NCI-H2107 treated with DMSO at 0.1 percent for 48 hours (cell line): Measurements from ENCODE around the gene PLS1.
"Not testable (repeated sequence)": the region's sequence is repeated elsewhere in the genome, so short reads cannot be mapped to it uniquely, and the experiment has no call there.

ENCODE experiments used
- DNase-seq: peaks from one replicate; lab custom pipeline; 2025; ENCODE audit not compliant: unreplicated experiment; lab: John Stamatoyannopoulos, UW

Gene PLS1

DNA sequence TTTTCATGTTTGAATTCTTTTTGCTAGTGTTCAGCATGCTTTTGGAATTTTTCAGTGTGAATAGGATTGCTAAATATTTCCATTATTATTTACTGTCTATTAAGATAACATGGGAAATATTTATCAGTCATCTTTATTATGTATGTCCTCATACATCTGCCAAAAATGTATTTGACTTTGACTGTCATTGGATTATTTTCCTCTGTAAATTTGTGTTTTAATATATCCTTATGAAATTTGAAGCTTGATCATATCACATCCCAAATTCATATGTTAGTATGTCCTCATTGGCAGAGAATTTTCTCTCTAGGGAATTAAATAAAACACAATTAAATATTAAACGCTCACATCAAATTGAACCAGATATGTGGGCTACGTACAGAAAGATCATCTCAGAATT lies 95.3 kb downstream of the PLS1 start:
- DNase-seq: no peak

DNA sequence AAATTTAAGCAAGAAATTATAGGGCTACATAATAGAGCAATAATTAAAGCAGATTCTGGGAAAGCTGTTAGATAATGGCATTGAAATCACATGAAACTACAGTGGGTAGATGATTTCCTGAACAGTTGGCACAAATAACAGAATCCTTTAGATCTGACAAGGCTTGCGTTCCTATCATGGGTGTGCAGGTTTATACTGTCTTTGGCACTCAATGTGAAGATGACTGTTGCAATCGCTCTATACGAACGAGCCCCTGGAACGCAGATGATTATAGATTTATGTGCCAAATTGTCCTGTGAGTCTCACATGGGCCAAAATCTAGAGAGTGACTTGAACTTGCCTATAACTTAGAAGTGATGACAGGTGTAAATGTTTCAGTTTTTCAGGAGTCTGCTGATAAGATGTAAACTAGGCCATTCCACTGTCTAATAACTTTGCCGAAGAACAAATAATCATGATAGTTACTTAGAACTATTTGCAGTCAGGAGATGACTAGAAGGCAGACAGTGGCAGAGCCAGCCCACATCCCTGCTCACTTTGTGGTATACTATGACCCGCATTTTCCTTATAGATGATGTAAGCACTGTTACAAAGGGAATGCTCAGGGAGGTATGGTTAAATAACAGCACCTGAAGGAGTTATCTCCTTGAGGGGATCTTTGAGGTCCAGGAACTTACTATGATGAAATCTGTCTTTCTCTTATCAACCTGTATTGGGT lies 97.1 kb downstream of the PLS1 start:
- no peak for DNase-seq

DNA sequence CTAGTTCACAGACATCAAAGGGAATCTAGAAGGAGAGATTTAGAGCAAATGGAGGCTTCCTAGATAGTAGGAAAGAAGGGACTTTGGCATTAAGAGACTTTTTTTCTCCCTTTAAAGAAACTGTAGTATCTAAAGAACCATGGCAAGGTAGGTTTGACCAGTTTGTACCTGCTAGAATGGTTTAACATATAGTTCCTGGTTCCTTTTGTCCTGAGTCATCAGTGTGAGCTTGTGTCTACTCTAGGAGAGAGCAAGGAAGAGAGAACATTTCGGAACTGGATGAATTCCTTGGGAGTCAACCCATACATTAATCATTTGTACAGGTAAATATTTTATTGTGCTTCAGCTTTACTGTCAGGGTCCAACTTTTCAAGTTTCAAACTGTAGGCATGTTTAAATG lies 98.0 kb downstream of the PLS1 start:
- no peak for DNase-seq

DNA sequence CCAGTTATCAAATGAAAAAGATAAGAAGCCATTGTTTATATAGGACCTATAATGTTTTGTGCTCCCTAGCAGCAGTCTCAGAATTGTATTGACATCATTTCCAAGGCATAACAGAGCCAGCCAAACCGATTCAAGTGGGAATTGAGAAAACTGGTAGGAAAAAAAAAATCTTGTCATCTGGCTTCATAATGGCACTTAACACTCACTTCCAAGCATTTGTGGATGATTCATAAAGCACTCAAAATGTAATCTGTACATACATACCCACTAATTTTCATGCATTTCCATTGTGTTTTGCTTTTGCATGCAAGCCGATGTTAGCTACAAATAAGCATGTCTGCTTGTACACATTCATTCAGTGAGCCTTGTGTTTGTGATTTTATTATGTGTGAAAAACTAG lies 109.0 kb downstream of the PLS1 start:
- DNase-seq: peak; percentile 35

DNA sequence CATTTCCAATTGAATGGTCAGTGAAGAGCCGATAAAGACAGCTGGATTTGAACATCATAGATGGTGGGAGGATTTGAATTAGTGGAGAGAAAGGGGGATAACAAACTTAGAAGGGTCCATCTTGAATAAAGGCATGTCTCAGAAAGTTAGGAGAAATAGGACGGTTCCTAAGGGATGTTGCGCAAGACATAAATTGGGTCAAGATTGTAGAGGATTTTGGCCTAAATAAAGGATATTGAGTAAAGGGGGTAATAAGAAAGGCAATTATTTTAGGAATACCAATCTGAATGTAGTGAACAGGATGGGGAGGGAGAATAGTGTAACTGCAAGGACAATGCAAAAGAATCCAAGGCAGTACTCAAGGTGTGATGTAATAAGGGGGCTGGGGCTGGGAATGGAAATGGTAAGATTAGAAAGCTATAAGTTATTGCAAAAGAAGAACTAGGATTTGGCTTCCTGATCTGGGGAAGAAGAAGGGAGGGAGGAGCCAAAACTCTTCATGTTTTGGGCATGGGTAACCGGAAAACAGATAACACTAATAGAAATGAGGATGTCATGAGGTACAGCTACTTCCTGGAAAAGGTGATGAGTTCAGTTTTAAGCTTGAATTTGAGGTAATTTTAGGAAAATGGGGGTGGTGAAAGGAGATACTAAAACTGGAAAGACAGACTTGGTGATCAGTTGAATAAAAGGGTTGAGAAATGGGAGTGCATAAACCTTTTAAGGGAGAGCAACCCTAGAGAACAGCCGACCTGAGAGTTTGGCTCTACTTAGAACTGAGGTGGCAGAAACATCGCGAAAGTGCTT lies 110.3 kb downstream of the PLS1 start:
- no peak for DNase-seq

GRCh38 chr3:142709207-142709606 lies 113.0 kb downstream of the PLS1 start:
- no peak for DNase-seq

GRCh38 chr3:142714882-142715281 lies 118.7 kb downstream of the PLS1 start:
- not testable (repeated sequence) for DNase-seq

DNA sequence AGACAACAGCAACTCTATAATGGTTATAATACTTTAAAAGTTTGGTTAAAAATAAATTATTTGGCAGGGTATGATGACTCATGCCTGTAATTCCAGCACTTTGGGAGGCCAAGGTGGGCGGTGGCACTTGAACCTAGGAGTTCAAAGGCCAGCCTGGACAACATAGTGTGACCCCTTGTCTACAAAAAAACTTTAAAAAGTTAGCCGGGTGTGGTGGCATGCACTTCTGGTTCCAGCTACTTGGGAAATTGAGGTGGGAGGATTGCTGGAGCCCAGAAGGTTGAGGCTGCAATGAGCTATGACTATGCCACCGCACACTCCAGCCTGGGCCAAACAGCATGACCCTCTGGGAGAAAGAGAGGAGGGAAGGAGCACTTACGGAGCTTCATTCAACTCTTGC lies 119.9 kb downstream of the PLS1 start:
- no peak for DNase-seq

GRCh38 chr3:142723665-142723967 lies 127.4 kb downstream of the PLS1 start:
- DNase-seq: peak; percentile 79

DNA sequence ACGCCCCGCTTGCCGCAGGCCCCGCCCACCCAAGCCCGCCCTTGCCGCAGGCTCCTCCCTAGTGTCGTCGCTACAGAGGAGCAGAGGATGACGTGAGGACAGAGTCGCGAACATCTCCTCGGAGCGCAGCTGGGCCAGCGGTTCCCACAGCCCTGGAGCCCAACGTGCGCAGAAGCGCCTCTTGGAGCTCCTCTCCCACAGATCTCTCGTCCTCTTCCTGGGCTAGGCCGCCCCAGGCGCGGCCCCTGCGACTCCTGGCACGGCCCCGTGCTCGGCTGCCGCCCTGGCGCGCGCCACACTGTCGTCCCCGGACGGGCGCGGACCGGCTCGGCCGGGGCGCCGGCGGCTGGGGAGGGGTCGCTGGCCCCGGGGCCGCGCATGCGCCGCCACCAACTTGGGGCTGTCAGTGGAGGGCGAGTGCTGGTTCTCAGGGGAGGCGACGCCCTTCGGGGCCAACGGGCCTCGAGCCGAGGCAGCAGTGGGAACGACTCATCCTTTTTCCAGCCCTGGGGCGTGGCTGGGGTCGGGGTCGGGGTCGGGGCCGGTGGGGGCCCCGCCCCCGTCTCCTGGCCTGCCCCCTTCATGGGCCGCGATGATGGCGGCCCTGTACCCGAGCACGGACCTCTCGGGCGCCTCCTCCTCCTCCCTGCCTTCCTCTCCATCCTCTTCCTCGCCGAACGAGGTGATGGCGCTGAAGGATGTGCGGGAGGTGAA lies 127.9 kb downstream of the PLS1 start, which contains the start of gene TRPC1:
Gene TRPC1 (plus strand): TSS at position 67 of the 714 bp plus-strand sequence. CDS start 526 bp downstream, at position 593.
- peak; percentile 79 for DNase-seq

GRCh38 chr3:142724682-142725356 lies 128.6 kb downstream of the PLS1 start:
- peak; percentile 25 for DNase-seq

DNA sequence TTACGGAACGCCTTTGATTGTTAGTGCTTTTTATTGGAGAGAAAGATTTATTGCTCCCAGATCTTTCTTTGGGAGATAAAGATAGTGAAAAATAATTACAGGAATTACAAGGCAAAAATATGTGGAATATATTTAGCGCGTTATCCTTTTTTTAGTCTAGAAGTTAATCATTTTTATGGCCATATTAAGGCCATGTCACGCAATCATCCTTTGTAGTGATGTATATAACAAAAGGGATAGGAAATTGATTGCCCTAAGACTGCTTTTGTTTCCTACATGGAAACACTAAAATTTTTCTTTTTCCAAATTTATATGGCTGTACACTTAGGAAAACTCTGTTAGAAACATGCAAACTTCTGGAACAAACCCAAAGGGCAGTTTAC lies 129.2 kb downstream of the PLS1 start:
- no peak for DNase-seq

DNA sequence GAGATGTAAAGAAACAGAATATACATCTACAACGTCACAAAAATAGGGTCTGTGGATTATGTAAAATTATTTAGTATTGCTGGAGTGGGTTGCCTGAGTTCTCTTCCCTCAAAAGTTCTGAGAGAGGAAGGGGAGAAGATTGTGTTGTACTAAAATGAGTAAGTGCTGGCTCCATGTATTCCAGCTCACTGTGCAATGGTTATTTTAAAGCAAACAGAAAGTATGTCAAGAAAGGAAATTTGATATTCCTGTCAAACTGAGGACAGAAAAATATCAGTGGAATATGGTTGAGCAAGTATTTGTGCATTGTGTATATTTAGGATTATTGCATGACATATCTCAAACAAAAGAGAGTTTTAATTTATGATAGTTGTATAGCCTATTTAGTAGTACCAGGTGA lies 129.8 kb downstream of the PLS1 start:
- DNase-seq: no peak

DNA sequence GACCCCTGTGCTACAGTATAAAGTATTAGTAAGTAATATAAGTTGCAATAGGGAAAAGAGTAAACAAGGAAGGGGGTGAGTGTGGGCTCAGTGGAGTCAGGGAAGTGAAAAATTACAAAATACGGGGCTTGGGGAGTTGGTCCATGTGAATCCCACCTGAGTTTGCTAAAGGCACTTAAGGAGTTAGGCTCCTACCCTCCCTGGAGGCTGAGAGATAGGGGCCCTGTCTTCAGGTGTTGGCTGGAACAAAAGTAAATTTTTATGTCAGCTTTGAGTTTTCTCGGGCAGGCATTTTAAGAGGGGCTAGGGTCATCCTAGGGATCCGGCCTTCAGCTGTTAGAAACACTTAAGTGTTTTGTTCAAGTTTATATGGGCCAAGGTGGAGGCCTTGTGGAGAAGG lies 135.9 kb downstream of the PLS1 start:
- DNase-seq: no peak

- DNase-seq: no peak
These were observed 138.6 kb downstream of the PLS1 start for GRCh38 chr3:142734834-142735233.

DNA sequence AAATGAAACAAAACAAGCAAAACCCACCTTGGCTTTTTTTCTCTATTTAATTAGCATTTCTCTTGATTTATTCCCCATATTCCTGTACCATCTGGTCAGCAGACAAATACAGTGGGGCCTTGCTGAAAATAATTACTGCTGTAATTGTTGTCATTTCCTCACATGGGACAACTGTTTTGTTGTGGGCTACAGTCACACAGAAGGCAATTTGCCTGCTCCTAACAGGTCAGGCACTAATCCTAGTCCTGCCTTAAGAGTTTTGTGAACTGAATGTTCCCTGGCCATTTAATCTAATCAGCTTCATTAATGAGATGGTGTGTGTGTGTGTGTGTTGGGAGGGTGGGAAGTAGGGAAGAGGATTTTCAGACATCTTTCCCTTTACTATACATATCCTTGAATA lies 139.3 kb downstream of the PLS1 start:
- no peak for DNase-seq

DNA sequence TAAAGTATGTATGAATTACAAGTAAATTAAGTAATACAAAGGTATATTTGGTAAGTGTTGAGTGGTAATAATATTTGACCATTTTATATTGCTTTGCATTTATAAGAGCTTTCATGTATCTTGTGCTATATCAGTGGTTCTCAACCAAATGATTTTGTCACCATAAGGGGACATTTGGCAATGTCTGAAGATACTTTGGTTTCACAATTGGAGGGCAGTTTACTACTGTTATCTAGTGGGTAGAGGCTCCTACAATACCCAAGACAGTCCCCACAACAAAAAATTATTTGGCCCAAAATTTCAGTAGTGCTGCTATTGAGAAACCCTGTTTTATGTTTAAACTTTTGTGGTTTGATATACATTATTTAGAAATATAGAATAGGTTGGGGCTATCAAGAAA lies 142.2 kb downstream of the PLS1 start:
- no peak for DNase-seq

DNA sequence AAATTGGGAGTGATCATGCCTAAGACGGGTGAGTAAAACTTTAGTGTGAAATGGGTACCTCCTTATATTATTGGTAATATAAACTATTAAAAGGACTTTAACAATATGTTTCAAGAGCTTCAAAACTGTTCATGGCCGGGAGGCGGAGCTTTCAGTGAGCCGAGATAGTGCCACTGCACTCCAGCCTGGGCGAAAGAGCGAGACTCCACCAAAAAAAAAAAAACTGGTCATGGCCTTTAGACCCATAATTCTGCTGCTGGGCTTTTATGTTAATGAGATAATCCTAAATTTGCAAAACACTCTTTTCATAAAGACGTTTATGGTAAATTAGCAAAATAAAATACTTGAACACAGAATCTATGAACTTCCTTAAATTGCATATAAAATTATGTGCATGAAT lies 150.5 kb downstream of the PLS1 start:
- no peak for DNase-seq

DNA sequence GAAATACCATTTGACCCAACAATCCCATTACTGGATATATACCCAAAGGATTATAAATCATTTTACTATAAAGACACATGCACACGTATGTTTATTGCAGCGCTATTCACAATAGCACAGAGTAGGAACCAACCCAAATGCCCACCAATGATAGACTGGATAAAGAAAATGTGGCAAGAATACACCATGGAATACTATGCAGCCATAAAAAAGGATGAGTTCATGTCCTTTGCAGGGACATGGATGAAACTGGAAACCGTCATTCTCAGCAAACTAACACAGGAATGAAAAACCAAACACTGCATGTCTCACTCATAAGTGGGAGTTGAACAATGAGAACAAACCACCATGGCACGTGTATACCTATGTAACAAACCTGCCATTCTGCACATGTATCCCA lies 154.3 kb downstream of the PLS1 start:
- DNase-seq: not testable (repeated sequence)

DNA sequence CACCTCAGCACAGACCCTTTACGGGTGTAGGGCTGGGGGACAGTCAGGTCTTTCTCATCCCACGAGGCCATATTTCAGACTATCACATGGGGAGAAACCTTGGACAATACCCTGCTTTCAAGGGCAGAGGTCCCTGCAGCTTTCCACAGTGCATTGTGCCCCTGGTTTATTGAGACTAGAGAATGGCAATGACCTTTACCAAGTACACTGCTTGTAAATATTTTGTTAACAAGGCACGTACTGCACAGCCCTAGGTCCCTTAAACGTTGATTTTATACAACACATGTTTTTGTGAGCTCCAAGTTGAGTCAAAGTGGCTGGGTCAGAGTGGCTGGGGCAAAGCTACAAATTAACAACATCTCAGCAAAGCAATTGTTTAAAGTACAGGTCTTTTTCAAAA lies 156.4 kb downstream of the PLS1 start:
- DNase-seq: not testable (repeated sequence)

DNA sequence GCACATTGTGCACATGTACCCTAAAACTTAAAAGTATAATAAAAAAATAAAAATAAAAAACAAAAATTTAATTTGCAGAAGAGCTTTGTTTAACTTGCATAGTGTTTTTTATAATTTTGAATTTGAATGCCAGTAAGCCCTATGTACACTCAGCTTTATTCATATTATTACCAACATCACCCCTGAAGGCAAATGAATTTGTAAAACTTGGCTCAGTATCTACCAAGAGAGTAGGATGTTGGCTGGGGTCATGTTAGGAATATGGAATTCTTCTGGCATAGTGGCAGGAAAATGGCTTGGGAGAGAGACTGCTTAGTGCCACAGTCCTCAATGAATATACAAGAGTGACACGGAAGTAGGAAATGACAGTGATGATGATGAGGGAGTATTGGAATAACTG lies 158.3 kb downstream of the PLS1 start:
- no peak for DNase-seq
